HG02870 (cell line): ENCODE data around the gene CDK9.
"Not testable (repeated sequence)": the region's sequence is repeated elsewhere in the genome, so short reads cannot be mapped to it uniquely, and the experiment has no call there.

Source experiments
- ATAC-seq: cut with Tn5 transposase; IDR thresholded peaks from one replicate; pipeline ENCODE4 v1.9.1; 2021; ENCODE audit warnings: mild to moderate bottlenecking, moderate library complexity; ENCODE audit not compliant: unreplicated experiment

Gene CDK9

DNA sequence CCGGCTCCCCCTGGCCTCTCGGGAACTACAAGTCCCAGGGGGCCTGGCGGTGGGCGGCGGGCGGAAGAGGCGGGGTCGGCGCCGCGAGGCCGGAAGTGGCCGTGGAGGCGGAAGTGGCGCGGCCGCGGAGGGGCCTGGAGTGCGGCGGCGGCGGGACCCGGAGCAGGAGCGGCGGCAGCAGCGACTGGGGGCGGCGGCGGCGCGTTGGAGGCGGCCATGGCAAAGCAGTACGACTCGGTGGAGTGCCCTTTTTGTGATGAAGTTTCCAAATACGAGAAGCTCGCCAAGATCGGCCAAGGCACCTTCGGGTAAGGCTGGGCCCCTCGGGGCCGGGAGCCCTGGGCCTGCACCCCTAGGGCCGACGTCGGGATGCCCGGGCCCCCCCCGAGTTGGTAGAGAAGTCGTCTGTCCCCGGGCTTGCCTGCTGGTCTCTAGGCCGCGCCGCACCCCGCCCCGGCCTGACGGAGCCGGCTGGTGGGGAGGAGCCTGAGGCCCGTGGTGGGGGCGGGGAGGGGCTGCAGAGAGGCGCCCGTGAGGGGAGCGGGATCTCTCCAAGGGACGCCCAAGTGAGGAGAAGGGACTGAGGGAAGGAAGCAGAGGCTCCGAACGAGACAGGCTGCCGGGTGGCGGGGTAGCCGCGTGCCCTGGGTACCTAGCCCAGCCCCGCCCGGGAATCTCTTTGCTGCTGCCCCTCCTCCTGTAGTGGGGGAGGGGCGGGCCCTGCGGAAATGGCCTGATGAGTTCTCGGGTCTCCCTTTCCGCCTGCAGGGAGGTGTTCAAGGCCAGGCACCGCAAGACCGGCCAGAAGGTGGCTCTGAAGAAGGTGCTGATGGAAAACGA lies at the start of gene CDK9:
Gene CDK9 (plus strand): TSS at position 102 of the 840 bp plus-strand sequence. CDS start 115 bp downstream, at position 217.
- ATAC-seq: peak; percentile 52

DNA sequence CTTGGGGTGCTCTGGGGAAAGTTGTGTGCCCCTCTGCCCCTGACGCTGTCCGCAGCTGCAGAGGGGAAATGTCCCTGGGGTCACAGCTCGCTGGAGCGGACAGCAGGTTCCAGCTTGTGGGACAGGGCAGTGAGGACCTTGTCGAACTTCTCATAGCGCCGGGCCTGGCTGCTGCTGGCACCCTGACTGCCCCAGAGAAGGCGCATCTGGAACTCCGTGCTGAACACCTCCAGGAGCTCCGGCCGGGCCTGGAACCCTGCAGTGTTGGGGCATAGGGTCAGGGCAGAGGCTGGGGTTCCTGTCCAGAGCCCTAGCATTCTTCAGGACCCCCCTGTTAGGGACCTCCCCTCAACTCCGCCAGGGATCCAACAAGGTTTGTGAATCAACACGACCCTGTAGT lies 47.2 kb upstream of the CDK9 start:
- ATAC-seq: no peak

DNA sequence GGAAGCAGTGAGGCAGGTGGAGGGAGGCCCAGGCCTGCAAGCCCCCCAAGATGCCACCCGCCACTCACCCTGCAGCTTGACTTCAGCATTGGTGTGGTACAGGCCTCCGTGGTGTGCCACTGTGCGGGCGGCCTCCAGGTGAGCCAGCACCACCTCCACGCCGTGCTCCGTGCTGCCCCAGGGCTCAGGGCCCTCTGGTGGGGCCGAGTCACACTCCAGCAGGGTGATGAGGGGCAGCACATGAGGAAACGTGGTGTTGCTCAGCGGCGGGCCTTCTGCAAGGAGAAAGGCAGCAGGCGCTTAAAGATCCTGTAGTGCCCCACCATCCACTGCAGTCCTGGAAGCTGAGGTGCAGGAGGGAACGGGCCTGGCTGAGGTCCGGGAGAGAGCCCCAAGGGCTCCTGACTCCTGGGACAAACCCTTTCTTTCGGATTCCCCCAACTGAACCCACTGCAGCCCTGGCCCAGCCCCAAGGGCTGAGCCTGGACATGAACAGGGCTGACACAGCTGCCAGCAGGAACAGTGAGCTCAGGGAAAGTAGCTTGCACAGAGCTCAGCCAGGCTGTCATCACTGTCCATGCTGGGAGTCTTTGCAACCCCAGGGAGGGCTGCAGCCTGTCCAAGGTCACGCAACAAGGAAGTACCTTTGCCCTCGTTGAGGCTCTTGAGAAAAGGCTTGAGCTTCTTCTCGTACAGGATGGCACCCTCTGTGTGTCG lies 46.1 kb upstream of the CDK9 start:
- no peak for ATAC-seq

DNA sequence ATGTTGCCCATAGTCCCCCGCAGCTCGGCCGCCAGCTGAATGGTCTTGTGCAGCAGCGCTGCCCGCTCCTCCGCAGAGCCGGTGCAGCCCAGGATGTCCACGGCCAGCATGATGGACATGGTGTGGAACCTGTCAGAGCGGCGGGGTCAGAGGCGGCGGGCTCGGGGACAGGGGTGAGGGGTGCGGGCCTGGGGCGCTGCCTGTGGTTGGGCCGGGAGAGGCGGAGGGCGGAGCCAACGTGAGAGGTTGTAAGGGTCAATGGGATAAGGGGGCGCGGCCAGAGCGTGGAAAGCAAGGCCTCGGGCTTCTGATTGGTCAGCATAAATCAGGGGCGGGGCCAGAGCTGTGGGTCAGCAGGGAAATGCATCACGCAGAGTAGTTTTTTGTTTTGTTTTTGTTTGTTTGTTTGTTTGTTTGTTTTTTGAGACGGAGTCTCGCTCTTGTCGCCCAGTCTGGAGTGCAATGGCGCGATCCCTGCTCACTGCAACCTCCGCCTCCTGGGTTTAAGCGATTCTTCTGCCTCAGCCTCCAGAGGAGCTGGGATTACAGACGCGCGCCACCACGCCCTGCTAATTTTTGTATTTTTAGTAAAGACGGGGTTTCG lies 43.9 kb upstream of the CDK9 start:
- no peak for ATAC-seq

DNA sequence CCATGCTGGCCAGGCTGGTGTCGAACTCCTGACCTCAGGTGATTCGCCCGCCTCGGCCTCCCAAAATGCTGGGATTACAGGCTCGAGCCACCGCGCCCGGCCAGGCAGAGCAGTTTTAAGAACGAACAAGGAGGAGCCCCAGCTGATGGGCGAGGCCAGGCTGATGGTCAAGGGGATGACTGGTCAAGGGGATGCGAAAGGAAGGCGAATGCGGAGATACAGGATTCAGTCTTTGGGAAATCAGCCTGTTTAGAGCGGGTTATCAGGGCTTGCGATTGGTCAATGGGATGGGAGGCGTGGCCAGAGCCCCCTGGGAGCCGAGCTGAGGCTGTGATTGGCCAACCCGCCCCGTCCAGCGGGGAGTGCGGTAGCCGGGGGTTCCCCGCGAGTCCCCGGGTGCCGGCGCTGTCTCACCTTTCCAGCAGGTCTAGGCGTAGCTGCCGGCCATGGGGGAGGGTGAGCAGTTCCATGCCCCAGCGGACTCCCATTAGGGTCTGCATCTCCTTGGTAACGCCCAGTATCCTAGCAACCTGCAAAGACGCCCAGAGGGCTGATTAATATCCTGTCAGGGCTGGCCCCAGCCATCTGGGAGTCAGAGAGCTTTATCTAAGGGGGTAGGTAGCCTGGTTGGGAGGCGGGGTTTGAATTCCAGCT lies 43.3 kb upstream of the CDK9 start:
- ATAC-seq: no peak

DNA sequence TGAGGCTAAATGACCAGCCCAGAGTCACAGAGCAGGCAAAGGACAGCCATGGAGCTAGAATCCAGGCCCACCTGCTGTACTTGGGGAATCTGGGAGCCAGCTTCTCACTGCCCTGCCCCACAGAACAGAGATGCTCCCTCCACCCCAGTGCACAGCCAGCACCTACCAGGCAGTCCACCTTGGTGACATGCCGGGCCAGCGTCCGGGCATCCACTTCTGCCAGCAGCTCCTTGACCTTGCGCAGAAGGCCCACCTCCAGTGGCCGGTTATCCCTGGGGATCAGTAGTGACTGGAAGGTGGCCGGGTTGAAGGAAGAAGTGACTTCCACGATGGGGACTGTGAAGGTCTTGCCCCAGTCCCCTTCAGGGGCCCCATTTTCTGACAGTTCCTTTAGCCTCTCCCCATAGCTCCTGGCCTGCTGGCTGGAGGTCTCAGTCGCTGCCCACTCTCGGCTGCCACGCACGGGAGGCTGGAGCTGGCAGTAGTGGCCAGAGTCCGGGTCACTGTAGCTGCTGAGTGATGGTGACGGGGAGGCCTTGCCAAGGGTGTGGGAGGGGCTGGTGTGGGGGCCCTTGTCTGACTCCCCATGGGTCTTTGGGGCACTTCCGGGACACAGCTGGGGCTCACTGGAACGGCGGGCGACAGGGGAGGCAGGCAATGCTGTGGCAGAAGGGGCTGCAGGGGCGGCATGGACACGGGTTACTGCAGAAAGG lies 41.3 kb upstream of the CDK9 start:
- ATAC-seq: no peak

DNA sequence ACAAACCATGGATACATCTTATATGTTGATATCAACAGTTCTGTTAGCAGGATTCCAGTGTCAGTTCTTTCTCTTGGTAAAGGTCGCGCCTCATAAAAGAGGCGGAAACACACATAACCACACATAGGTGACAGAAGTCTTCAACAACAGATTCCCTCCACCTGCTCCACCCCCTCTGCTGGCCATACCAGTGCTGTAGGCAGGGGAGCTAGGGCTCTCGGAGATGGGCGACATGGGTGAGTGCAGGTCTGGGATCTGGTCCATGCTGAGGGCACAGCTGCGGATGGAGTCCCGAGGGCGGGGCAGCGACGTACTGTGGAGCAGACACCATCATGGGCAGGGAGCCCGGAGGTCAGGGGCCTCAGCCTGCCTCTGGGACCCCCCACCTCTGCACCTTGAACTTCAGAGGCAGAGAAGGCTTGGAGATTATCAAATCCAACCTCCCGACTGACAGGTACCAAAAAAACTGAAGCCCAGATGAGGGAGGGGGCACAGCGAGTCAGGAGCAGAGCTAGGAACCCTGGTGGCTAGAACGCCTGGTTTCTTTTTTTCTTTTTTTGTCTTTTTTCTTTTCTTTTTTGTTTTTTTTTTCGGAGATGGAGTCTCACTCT lies 38.8 kb upstream of the CDK9 start:
- no peak for ATAC-seq

DNA sequence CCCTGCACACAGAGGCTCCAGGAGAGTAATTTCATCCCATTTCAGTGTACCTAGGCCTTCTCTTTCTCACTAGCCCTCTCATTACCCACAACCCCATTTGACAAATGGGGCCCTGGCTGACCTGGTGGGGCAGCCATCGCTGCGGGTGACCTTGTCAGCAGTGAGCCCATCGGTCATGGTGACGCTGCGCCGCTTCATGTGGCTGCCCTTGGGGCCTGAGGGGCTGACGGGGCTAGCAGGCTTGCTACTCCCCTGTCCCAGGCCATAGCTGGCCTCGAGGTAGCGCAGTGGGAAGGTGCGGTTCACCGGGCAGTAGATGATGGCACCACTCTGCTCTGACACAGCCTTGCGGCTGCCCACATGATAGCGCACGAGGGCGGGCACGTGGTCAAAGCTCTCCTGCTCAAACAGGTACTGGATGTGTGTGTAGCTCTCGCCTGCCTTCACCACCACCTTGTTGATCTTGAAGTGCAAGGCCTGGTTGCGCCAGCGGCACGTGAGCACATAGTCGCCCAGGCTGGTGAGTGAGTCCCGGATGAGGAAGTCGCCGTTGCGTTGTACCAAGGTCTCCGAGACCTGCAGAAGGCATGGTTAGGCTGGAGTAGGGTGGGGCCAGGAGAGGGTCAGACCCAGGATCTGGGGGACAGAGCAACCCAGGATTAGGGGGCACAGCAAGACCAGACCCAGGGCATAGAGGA lies 36.6 kb upstream of the CDK9 start:
- ATAC-seq: no peak

DNA sequence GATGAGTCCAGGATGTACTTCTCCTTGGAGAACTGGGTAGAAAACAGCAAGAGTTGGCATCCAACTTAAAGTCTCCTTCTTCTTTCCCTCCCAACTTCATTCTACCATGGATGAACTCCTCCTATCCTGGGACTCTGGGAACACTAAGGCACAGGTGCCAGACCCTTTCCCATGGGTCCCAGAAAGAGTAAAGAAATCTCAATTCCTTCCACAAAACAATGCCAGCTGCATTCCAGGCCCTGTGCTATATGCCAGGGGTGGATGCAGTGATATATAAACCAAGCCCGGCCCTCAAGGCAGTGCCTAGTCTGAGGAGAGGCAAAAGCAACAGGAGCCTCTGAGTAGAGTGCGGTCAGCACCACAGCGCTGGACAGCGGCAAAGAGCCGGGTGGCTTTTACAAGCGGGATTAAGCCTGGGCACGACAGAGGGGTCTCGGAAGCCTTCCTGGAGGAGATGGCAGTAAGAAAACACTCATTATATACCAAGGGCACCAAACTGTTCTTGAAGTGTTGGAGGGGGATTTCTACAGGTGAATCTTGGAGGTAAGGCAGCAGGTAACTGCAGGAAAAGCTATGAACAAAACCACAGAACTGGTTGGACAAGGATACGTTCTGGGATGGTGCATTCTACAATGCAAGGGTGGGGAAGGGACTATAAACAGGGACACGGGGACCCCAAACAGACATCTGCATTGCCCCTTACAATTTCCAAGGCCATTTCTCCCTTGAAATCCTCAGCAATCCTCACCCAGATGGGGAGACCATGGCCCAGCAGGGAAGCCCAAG lies 34.4 kb upstream of the CDK9 start:
- no peak for ATAC-seq

DNA sequence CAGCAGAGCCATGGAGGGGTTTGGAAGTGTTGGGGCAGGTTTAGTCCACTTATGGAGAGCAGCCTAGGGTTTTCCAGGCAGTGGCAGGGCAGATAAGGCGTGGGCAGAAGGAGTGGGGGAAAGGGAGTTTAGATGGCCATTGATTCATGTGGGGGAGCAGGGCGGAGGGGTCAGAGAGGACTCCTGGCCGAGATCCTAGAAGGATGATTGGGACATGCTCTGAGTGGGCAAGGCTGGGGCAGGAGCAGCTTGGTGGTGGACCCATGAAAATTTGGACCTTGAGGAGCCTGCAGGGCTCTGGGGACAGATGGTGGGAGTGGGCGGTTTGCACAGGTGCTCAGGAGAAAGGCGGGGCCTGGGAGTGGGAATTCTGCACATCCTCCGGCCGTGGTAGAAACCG lies 32.7 kb upstream of the CDK9 start:
- ATAC-seq: no peak

DNA sequence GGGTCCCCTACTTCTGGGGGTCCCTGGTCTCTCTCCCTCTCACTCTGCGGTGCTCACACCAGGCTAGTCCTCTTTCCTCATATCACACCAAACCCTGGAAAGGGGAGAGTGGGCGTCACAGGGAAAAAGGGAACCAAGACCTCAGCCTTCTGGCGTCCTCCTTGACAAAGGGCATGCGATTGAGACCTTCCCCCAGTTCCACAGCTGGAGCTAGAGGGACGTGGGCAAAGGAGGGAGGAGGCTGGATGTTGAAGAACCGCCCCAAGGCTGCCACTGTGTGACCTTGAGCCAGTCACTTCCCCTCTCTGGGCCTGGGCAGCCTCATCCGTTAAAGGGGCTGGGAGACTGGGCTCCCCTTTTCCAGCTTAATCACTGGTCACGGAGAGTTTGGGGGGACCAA lies 32.2 kb upstream of the CDK9 start:
- ATAC-seq: no peak

DNA sequence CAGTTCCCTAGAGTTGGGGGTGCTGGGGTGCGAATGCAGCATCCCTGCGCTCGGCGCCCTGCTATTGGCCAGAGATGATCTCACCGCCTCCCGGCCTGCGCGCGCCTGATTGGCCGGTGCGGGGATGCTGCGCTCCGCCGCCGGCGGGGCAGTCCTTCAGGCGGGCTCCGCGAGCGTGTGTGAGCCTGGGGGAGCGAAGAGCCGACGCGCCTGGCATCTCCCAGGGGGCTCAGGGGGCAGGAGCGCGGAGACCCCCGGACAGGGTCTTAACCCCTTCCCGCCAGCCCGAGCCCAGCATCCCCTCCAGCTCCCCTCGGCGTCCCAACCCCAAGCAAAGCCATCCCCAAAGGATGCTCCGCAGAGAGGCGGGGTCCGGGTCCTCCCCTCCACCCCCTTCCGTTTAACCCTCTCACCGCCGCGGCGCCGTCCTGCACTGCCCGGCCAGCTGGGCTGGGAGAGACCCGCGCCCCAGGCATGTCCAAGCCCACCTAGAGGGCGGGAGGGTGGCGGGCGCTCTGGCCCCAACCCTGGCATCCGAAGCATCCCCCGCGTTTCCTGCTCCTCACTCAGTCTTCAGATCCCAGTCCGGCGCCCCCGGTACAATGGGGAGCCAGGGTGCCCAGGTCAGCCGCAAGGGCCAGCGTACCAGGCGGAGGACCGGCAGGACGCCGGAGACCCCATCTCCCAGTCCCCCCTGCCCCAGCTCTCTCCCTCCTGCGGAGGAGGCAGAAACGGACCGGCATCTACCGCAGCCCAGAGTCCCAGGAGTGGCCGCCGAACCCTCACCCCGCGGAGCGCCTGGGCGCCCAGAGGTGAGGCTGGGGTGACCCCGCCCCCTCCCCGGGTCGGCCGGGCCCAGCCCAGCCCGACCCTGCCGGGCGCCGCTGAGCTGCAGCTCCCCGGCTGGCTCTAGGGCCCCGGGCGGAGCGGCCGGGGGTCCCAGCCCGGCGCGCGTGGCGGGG lies 31.5 kb upstream of the CDK9 start:
- no peak for ATAC-seq

DNA sequence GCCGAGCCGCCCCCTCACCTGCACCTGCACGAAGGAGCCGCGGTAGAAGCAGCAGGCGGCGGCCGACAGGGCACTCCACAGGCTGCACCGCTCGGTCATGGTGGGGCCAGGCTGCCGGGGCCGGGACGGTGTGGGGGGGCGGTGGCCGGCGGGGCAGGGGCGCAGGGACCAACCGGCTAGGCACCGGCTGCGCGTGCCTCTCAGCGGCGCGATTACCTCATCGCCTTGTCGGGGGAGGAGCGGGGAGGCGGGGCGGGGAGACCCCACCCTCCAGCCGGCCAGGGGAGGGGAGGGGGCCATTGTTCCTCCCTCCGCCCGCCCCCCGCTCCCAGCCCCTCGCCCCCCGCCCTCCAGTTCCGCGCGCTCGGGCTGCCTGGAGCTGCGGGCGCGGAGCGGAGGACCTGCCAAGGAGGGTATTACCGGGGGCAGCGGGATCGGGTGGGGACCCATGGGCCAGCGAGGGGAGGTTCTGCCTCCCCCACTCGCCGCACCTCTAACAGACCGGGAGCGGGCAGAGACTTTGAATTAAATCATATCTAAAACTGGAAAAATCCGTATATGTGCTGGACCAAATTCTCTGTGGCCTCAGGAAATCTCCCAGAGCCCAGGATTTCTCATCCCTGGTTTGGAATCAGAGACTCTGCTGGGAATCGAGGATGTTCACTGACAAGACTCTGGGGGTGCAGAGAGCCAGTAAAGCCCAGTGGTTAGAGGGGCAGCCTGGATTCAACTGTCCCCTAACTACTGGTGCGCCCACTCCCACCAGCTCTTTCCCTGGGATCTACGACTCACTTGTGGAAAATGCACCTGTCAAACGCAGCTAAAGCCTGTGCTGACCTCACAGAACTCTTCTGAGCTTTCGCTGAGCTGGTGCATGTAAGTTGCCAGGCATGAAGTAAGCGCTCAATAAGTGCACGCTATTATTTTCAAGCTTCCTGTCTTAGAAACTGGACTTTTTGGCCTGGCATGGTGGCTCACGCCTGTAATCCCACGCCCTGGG lies 30.5 kb upstream of the CDK9 start:
- no peak for ATAC-seq

DNA sequence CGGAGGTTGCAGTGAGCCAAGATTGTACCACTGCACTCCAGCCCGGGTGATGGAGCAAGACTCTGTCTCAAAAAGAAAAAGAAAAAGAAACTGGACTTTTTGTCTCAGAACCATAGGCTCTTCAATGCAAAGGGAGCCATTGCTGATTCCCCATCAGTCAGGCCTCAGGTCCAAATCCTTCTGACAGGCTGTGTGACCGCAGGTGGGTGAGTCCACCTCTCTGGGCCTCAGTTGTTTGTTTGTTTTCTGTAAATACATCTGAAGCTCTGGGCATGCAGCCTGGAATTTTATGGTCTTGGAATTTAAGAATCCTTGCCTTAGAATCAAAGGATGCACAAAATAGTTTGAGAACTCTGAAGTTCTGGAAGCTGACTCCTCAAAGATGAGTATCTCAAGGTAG lies 29.6 kb upstream of the CDK9 start:
- ATAC-seq: no peak

DNA sequence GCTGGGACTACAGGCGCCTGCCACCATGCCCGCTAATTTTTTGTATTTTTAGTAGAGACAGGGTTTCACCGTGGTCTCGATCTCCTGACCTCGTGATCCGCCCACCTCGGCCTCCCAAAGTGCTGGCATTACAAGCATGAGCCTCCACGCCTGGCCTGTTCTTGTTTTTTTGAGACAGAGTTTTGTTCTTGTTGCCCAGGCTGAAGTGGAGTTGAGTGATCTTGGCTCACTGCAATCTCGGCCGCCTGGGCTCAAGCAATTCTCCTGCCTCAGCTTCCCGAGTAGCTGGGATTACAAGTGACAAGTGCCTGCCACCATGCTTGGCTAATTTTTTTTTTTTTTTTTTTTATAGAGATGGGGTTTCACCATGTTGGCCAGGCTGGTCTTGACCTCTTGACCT lies 29.1 kb upstream of the CDK9 start:
- ATAC-seq: not testable (repeated sequence)

DNA sequence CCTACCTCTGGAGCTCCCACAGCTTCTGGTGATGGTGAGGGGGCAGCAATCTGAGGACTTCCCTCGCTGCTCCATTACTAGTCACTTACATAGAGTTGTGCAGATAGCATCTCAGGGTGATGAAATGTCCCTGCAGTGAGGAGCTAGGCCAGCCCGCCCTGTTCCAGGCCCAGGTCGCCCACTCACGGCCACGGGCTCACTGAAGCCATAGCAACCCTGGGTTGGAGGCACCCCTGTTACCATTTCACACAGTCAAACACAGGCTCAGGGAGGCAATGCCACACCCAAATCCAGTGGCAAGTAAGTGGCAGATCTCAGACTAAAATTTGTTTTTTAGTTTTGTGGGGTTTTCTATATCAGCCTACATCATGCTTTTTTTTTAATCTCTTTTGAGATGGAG lies 27.0 kb upstream of the CDK9 start:
- no peak for ATAC-seq

DNA sequence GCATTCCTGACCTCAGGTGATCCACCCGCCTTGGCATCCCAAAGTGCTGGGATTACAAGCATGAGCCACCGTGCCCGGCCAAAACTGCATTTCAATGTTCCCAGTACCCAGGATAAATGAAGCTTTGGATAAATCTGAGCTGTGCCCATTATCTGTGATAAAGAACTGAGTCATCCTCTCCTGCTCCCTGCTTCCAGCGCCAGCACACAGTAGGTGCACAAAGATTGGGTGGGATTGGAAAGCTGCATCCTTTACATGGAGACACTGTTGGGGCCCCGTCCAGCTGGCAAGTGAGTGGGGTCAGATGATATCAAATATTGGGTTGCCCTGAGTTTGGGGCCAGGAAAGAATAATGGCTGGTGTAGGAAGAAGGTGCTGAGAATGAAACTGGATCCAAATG lies 24.8 kb upstream of the CDK9 start:
- no peak for ATAC-seq
